H9 (cell line): Measurements from ENCODE around the gene MTHFD1L. TPM values are rescaled to one million over a fixed set of nuclear protein-coding genes. Genes with fewer than 3 reads are reported as not detected.

Source experiments
- DNase-seq: peaks from one replicate; pipeline ENCODE4 v3.0.0-alpha.2; 2017
- H2AFZ ChIP-seq: one replicate; pipeline ENCODE4 v1.6.1; 2013; ENCODE audit warnings: mild to moderate bottlenecking, low read length, control low read depth, moderate library complexity
- H2AK5ac ChIP-seq: 2 replicates; pipeline ENCODE4 v1.6.1; 2013; ENCODE audit warnings: low read length, control low read depth, mixed read lengths; ENCODE audit not compliant: insufficient read length
- H2BK120ac ChIP-seq: one replicate; pipeline ENCODE4 v1.6.1; 2013; ENCODE audit warnings: low read depth, mild to moderate bottlenecking, low read length, control low read depth, inconsistent platforms; ENCODE audit not compliant: poor library complexity, severe bottlenecking
- H2BK12ac ChIP-seq: 2 replicates; pipeline ENCODE4 v1.6.1; 2013; ENCODE audit warnings: low read length, control low read depth, mixed read lengths, low read depth; ENCODE audit not compliant: insufficient read length
- H2BK15ac ChIP-seq: 2 replicates; pipeline ENCODE4 v1.6.1; 2013; ENCODE audit warnings: low read depth, low read length, control low read depth
- H2BK20ac ChIP-seq: one replicate; pipeline ENCODE4 v1.6.1; 2013; ENCODE audit warnings: low read depth, mild to moderate bottlenecking, low read length, control low read depth, inconsistent platforms; ENCODE audit not compliant: poor library complexity, severe bottlenecking
- H2BK5ac ChIP-seq: 2 replicates; pipeline ENCODE4 v1.6.1; 2013; ENCODE audit warnings: low read length, control low read depth, mixed read lengths; ENCODE audit not compliant: insufficient read length
- H3K14ac ChIP-seq: 2 replicates; pipeline ENCODE4 v1.6.1; 2013; ENCODE audit warnings: low read length, control low read depth; ENCODE audit not compliant: insufficient read depth
- H3K18ac ChIP-seq: 2 replicates; pipeline ENCODE4 v1.6.1; 2013; ENCODE audit warnings: low read depth, mild to moderate bottlenecking, mixed read lengths, low read length, control low read depth; ENCODE audit not compliant: insufficient read length
- H3K23ac ChIP-seq: 2 replicates; pipeline ENCODE4 v1.6.1; 2013; ENCODE audit warnings: low read length, control low read depth, mixed read lengths, low read depth; ENCODE audit not compliant: insufficient read length
- H3K23me2 ChIP-seq: 2 replicates; pipeline ENCODE4 v1.6.1; 2013; ENCODE audit warnings: low read depth, mild to moderate bottlenecking, mixed read lengths, low read length, control low read depth; ENCODE audit not compliant: insufficient read length, poor library complexity, severe bottlenecking
- H3K27ac ChIP-seq: 2 replicates; pipeline ENCODE4 v1.5.1; 2013; ENCODE audit warnings: low read length, control low read depth, mixed read lengths, low read depth; ENCODE audit not compliant: insufficient read length
- H3K27me3 ChIP-seq: 2 replicates; pipeline ENCODE4 v1.6.1; 2013; ENCODE audit warnings: low read length, control low read depth, inconsistent platforms; ENCODE audit not compliant: insufficient read depth
- H3K4ac ChIP-seq: 2 replicates; pipeline ENCODE4 v1.6.1; 2013; ENCODE audit warnings: low read depth, mild to moderate bottlenecking, control low read depth, inconsistent platforms, low read length, moderate library complexity
- H3K4me1 ChIP-seq: 2 replicates; pipeline ENCODE4 v1.6.1; 2013; ENCODE audit warnings: low read length, control low read depth, inconsistent platforms; ENCODE audit not compliant: insufficient read depth
- H3K4me2 ChIP-seq: 2 replicates; pipeline ENCODE4 v1.6.1; 2013; ENCODE audit warnings: low read length, control low read depth, mixed read lengths; ENCODE audit not compliant: insufficient read length, insufficient read depth
- H3K56ac ChIP-seq: 2 replicates; pipeline ENCODE4 v1.6.1; 2013; ENCODE audit warnings: low read depth, mild to moderate bottlenecking, mixed read lengths, low read length, control low read depth; ENCODE audit not compliant: insufficient read length
- H3K79me1 ChIP-seq: 2 replicates; pipeline ENCODE4 v1.6.1; 2013; ENCODE audit warnings: low read depth, mild to moderate bottlenecking, moderate library complexity, low read length, control low read depth, inconsistent platforms; ENCODE audit not compliant: insufficient read depth, poor library complexity, severe bottlenecking
- H3K79me2 ChIP-seq: 2 replicates; pipeline ENCODE4 v1.6.1; 2013; ENCODE audit warnings: low read length, control low read depth, inconsistent platforms; ENCODE audit not compliant: insufficient read depth
- H3K9ac ChIP-seq: 2 replicates; pipeline ENCODE4 v1.6.1; 2013; ENCODE audit warnings: low read length, control low read depth, mixed read lengths; ENCODE audit not compliant: insufficient read length; ENCODE audit errors: extremely low read depth
- H3K9me3 ChIP-seq: one replicate; pipeline ENCODE4 v1.6.1; 2013; ENCODE audit warnings: low read depth, low read length, inconsistent platforms; ENCODE audit not compliant: control insufficient read depth
- H3T11ph ChIP-seq: one replicate; pipeline ENCODE4 v1.6.1; 2013; ENCODE audit warnings: mild to moderate bottlenecking, low read length, control low read depth, inconsistent platforms
- H4K20me1 ChIP-seq: one replicate; pipeline ENCODE4 v1.6.1; 2013; ENCODE audit not compliant: control insufficient read depth, insufficient read length, insufficient read depth
- H4K5ac ChIP-seq: 2 replicates; pipeline ENCODE4 v1.6.1; 2013; ENCODE audit warnings: low read depth, mild to moderate bottlenecking, mixed read lengths, low read length, control low read depth; ENCODE audit not compliant: insufficient read length
- H4K8ac ChIP-seq: replicated peaks from 2 replicates; pipeline ENCODE4 v1.6.1; 2013; ENCODE audit warnings: low read length, control low read depth, mixed read lengths, low read depth; ENCODE audit not compliant: insufficient read length
- H4K91ac ChIP-seq: 2 replicates; pipeline ENCODE4 v1.6.1; 2013; ENCODE audit warnings: low read depth, mild to moderate bottlenecking, moderate library complexity, mixed read lengths, low read length, control low read depth; ENCODE audit not compliant: insufficient read length
- H3K27ac Mint-ChIP-seq, 3 experiments: 2 replicates in 2 of 3; 3 replicates in 1 of 3; pipeline ENCODE4 v1.8.0; 2020 to 2021; ENCODE audit warnings: mixed read lengths in 3 of 3, mild to moderate bottlenecking in 1 of 3, moderate library complexity in 1 of 3
- H3K27me3 Mint-ChIP-seq: 2 replicates; pipeline ENCODE4 v1.8.0; 2021; ENCODE audit warnings: low read depth, mild to moderate bottlenecking, moderate library complexity, mixed read lengths
- H3K36me3 Mint-ChIP-seq, 3 experiments: 2 replicates in 2 of 3; 3 replicates in 1 of 3; pipeline ENCODE4 v1.8.0; 2020 to 2021; ENCODE audit warnings: low read depth in 3 of 3, mixed read lengths in 3 of 3; ENCODE audit not compliant: insufficient read depth in 1 of 3
- H3K4me1 Mint-ChIP-seq, 2 experiments: 2 replicates each; pipeline ENCODE4 v1.8.0; 2020; ENCODE audit warnings: mixed read lengths in 2 of 2
- H3K4me3 Mint-ChIP-seq, 2 experiments: 2 replicates in 1 of 2; 3 replicates in 1 of 2; pipeline ENCODE4 v1.8.0; 2020 to 2021; ENCODE audit warnings: mild to moderate bottlenecking in 2 of 2, mixed read lengths in 2 of 2, moderate library complexity in 1 of 2
- H3K9me3 Mint-ChIP-seq, 2 experiments: 2 replicates in 1 of 2; 3 replicates in 1 of 2; pipeline ENCODE4 v1.8.0; 2020; ENCODE audit warnings: mild to moderate bottlenecking in 2 of 2, mixed read lengths in 2 of 2, moderate library complexity in 1 of 2
- WGBS: extraction: QIAGEN DNeasy Blood & Tissue Kit; methylation state at CpG from one replicate; pipeline ENCODE4 v1.1.7; 2013; ENCODE audit warnings: missing lambda C conversion rate, low lambda C conversion rate, mixed read lengths; ENCODE audit not compliant: insufficient read length; ENCODE audit errors: extremely low coverage; 5-methylcytosine and 5-hydroxymethylcytosine counted together
- total RNA-seq: library from RNA; stranded (reverse); gene quantifications from 2 replicates; pipeline ENCODE4 v1.2.1, GENCODE V29; 2021
- TF ChIP-seq, protein P1 (sequence below): fragments of 200-600 bp; sonication (generic); conservative IDR thresholded peaks from 3 replicates; pipeline ENCODE4 v1.8.0; 2021; ENCODE audit warnings: antibody characterized with exemption, mild to moderate bottlenecking

Gene MTHFD1L
- total RNA-seq, 1 experiment from 2014 or later = 90.2 TPM

DNA sequence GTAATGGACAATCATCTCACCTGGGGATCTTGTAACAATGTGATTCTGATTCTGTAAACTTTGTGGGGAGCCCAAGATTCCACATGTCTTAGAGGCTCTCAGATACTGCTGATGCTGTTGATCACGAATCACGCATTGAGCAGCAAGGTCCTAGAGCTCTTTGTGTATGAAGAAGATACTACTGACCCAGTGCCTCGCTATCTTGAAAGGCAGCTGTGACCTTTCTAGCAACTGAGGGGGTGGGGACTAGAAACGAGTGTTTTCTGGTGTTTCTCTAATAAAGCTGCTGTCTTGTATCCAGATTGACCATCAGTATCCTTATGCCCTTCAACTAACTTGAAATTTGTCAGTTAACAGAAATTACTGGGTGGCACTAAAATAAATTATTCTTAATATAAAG, 142.9 kb downstream of the MTHFD1L start:
- H3K27ac ChIP-seq = no peak overlapping the region
- H2BK20ac ChIP-seq = no peak overlapping the region
- no peak overlapping the region for H3K56ac ChIP-seq
- no peaks in the 10 kb centered on the region for H3K79me2 ChIP-seq
- H3K4me2 ChIP-seq = no peak overlapping the region
- no peak for DNase-seq
- no peak overlapping the region for H2AFZ ChIP-seq
- H3K27ac Mint-ChIP-seq = peak overlapping the region in 2 of 3 experiments; percentile 7 to 67; a peak in 1 of 7 replicates
- H3K4me3 Mint-ChIP-seq = no peak overlapping the region
- H2BK5ac ChIP-seq = no peak overlapping the region
- H3T11ph ChIP-seq = no peak overlapping the region
- no peak overlapping the region for H4K91ac ChIP-seq
- no peak overlapping the region for H2BK120ac ChIP-seq
- H3K4me1 Mint-ChIP-seq = peaks cover 55 to 56% of the 10 kb centered on the region in 2 experiments
- no peak overlapping the region for H4K8ac ChIP-seq
- H3K23me2 ChIP-seq = no peaks in the 10 kb centered on the region
- no peaks in the 10 kb centered on the region for H4K20me1 ChIP-seq
- H3K9me3 ChIP-seq = no peaks in the 10 kb centered on the region
- H3K9ac ChIP-seq = no peak overlapping the region
- H3K14ac ChIP-seq = no peak overlapping the region
- no peak overlapping the region for H2BK15ac ChIP-seq
- H3K36me3 Mint-ChIP-seq = peaks cover 1 to 17% (median 3%) of the 10 kb centered on the region in 3 experiments; a peak in 4 of 7 replicates
- TF ChIP-seq, protein P1, sequence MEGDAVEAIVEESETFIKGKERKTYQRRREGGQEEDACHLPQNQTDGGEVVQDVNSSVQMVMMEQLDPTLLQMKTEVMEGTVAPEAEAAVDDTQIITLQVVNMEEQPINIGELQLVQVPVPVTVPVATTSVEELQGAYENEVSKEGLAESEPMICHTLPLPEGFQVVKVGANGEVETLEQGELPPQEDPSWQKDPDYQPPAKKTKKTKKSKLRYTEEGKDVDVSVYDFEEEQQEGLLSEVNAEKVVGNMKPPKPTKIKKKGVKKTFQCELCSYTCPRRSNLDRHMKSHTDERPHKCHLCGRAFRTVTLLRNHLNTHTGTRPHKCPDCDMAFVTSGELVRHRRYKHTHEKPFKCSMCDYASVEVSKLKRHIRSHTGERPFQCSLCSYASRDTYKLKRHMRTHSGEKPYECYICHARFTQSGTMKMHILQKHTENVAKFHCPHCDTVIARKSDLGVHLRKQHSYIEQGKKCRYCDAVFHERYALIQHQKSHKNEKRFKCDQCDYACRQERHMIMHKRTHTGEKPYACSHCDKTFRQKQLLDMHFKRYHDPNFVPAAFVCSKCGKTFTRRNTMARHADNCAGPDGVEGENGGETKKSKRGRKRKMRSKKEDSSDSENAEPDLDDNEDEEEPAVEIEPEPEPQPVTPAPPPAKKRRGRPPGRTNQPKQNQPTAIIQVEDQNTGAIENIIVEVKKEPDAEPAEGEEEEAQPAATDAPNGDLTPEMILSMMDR = no peak
- no peak overlapping the region for H3K4ac ChIP-seq
- H3K18ac ChIP-seq = no peak overlapping the region
- no peak overlapping the region for H2BK12ac ChIP-seq
- H3K23ac ChIP-seq = no peak overlapping the region
- H3K27me3 Mint-ChIP-seq = no peaks in the 10 kb centered on the region
- no peak overlapping the region for H4K5ac ChIP-seq
- H3K4me1 ChIP-seq = peaks cover 7% of the 10 kb centered on the region; the same call in 1 of the 2 replicates
- H2AK5ac ChIP-seq = no peak overlapping the region
- no peaks in the 10 kb centered on the region for H3K79me1 ChIP-seq
- no CpG with 5 or more reads among the region's 4 CpGs for WGBS
- no peaks in the 10 kb centered on the region for H3K9me3 Mint-ChIP-seq
- H3K27me3 ChIP-seq = no peaks in the 10 kb centered on the region
